ENCODE measurements around the gene GPC6. TPM values are rescaled to one million over a fixed set of nuclear protein-coding genes. Genes with fewer than 3 reads are reported as not detected.

The GPC6 gene
- total and polyA plus RNA-seq, 2 donors (not counting 3 experiments of a cell fraction or from before 2014, with no cell fraction given), result 0.01 TPM; not detected in 1

DNA sequence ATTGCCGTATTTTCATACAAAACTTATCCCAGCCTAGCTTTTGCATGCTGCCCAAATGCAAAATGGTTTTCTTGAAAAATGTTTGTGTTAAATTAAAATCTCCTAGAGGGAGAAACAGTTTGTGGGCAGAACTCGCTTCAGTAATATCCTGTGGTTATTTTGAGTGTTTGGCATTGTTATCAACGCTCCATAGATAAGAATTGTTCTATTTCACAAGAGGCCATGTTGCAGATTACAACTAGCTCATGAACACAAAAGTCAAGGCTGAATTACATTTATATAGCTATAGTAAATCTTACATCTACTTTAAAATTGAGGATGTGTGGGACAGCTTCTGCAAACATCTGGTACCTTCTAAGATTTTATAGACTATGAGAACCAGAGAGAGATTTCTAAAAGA is 805.0 kb downstream of the GPC6 start:
- no peak for DNase-seq (ENCODE audit: low read depth, low spot score)
- Histone ChIP-seq H3K4me3 (replicated peaks in 1 of 3; ENCODE audit: insufficient read depth in 1 of 3, low read depth in 1 of 3, low read length in 3 of 3) (no peak overlapping the region), H3K9me3 (replicated peaks; ENCODE audit: control insufficient read depth, insufficient read depth, low read length) (no peaks in the 10 kb centered on the region), H3K79me2 (ENCODE audit: control insufficient read depth, insufficient read depth, low read length) (no peaks in the 10 kb centered on the region), H3K27me3 (ENCODE audit: control insufficient read depth in 2 of 2, insufficient read depth in 2 of 2, low read length in 2 of 2) (no peaks in the 10 kb centered on the region), H2AFZ (ENCODE audit: low read depth, low read length) (no peak overlapping the region), H3K9ac (replicated peaks; ENCODE audit: extremely low read depth, insufficient read depth, low read length) (no peak overlapping the region), H3K27ac (ENCODE audit: insufficient read depth, low read depth, low read length) (no peak overlapping the region), H3K4me2 (ENCODE audit: insufficient read depth, low read length) (no peak overlapping the region), H3K4me1 (ENCODE audit: control insufficient read depth, extremely low read depth, insufficient read depth, low read length) (no peaks in the 10 kb centered on the region), H4K20me1 (replicated peaks; ENCODE audit: control insufficient read depth, extremely low read depth, insufficient read depth, low read length) (no peaks in the 10 kb centered on the region), H3K36me3 (ENCODE audit: control insufficient read depth in 2 of 2, extremely low read depth in 1 of 2, insufficient read depth in 2 of 2, low read length in 2 of 2) (no peaks in the 10 kb centered on the region), H3K9me1 (replicated peaks; ENCODE audit: control insufficient read depth, extremely low read depth, insufficient read depth, low read length) (no peaks in the 10 kb centered on the region)
- FAIRE-seq, result no peak
- BruUV-seq (replicated peaks), result no TSS peak
- intact Hi-C loops (cut with micrococcal nuclease), result no loop called here
- TF ChIP-seq FOS (IDR thresholded peaks at IDR 0.05; ENCODE audit: borderline replicate concordance, insufficient read depth, low read length) (no peak), POLR2A (IDR thresholded peaks at IDR 0.05; ENCODE audit: low read depth, low read length) (no peak), MYC (IDR thresholded peaks at IDR 0.05; ENCODE audit: low read depth, low read length) (no peak), GATA2 (IDR thresholded peaks at IDR 0.05; ENCODE audit: insufficient read depth, insufficient read length, low read depth, low read length) (no peak)
- CTCF ChIA-PET, result no interaction called here
- dilution Hi-C loops (cut with MboI; ENCODE audit: extremely low pct_ligation_motif_present, low sequenced_read_pairs), result no loop called here
- POLR2A ChIA-PET, result no interaction called here

DNA sequence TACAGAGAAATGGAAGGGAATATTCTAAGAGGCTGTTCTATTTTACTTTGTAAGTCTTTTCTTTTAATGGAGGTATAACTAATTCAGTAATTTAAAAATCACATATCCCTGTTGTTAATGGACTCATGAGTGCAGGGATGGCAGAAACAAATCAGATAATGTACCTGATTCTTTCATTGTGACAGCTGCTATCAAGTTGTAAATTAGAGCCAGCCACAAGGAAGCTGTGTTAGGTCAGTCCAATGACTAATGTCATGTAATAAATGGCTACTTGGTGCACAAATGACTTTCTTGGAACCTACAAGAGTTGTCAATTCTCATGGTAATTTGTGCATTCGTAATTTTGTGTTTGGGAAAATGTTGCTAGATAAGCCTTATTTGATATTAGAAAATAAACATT is 806.5 kb downstream of the GPC6 start:
- TF ChIP-seq POLR2AphosphoS5 (IDR thresholded peaks at IDR 0.05; ENCODE audit: insufficient read depth, low read depth, low read length) (no peak), FOS (IDR thresholded peaks at IDR 0.05; ENCODE audit: borderline replicate concordance, insufficient read depth, low read length) (no peak), EZH2 (IDR thresholded peaks at IDR 0.05; ENCODE audit: borderline replicate concordance, low read depth, low read length, severe bottlenecking) (no peak), POLR2A (IDR thresholded peaks at IDR 0.05; ENCODE audit: low read depth, low read length) (no peak), GATA2 (IDR thresholded peaks at IDR 0.05; ENCODE audit: insufficient read depth, insufficient read length, low read depth, low read length) (no peak), JUN (IDR thresholded peaks at IDR 0.05; ENCODE audit: borderline replicate concordance, insufficient read depth, insufficient read length, low read depth) (no peak), MYC (IDR thresholded peaks at IDR 0.05; ENCODE audit: low read depth, low read length) (no peak)
- TF ChIP-seq, protein P1, sequence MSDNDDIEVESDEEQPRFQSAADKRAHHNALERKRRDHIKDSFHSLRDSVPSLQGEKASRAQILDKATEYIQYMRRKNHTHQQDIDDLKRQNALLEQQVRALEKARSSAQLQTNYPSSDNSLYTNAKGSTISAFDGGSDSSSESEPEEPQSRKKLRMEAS (IDR thresholded peaks at IDR 0.05; ENCODE audit: insufficient read depth, insufficient read length), result no peak
- TF ChIP-seq, protein P2, sequence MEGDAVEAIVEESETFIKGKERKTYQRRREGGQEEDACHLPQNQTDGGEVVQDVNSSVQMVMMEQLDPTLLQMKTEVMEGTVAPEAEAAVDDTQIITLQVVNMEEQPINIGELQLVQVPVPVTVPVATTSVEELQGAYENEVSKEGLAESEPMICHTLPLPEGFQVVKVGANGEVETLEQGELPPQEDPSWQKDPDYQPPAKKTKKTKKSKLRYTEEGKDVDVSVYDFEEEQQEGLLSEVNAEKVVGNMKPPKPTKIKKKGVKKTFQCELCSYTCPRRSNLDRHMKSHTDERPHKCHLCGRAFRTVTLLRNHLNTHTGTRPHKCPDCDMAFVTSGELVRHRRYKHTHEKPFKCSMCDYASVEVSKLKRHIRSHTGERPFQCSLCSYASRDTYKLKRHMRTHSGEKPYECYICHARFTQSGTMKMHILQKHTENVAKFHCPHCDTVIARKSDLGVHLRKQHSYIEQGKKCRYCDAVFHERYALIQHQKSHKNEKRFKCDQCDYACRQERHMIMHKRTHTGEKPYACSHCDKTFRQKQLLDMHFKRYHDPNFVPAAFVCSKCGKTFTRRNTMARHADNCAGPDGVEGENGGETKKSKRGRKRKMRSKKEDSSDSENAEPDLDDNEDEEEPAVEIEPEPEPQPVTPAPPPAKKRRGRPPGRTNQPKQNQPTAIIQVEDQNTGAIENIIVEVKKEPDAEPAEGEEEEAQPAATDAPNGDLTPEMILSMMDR (IDR thresholded peaks at IDR 0.05; ENCODE audit: extremely low read depth in 1 of 2, insufficient read depth in 1 of 2, low read depth in 1 of 2, low read length in 2 of 2), result no peak
- Histone ChIP-seq H4K20me1 (replicated peaks; ENCODE audit: control insufficient read depth, extremely low read depth, insufficient read depth, low read length) (no peaks in the 10 kb centered on the region), H3K4me2 (ENCODE audit: insufficient read depth, low read length) (no peak overlapping the region), H3K36me3 (ENCODE audit: control insufficient read depth in 2 of 2, extremely low read depth in 1 of 2, insufficient read depth in 2 of 2, low read length in 2 of 2) (no peaks in the 10 kb centered on the region), H3K9me1 (replicated peaks; ENCODE audit: control insufficient read depth, extremely low read depth, insufficient read depth, low read length) (no peaks in the 10 kb centered on the region), H3K27me3 (ENCODE audit: control insufficient read depth in 2 of 2, insufficient read depth in 2 of 2, low read length in 2 of 2) (no peaks in the 10 kb centered on the region), H3K4me3 (replicated peaks in 1 of 3; ENCODE audit: insufficient read depth in 1 of 3, low read depth in 1 of 3, low read length in 3 of 3) (no peak overlapping the region), H3K27ac (ENCODE audit: insufficient read depth, low read depth, low read length) (no peak overlapping the region), H3K9ac (replicated peaks; ENCODE audit: extremely low read depth, insufficient read depth, low read length) (no peak overlapping the region), H3K4me1 (ENCODE audit: control insufficient read depth, extremely low read depth, insufficient read depth, low read length) (no peaks in the 10 kb centered on the region), H2AFZ (ENCODE audit: low read depth, low read length) (no peak overlapping the region), H3K79me2 (ENCODE audit: control insufficient read depth, insufficient read depth, low read length) (no peaks in the 10 kb centered on the region), H3K9me3 (replicated peaks; ENCODE audit: control insufficient read depth, insufficient read depth, low read length) (no peaks in the 10 kb centered on the region)
- DNase-seq (ENCODE audit: low read depth, low spot score) (no peak), FAIRE-seq (no peak)
- dilution Hi-C loops (cut with MboI; ENCODE audit: extremely low pct_ligation_motif_present, low sequenced_read_pairs), result no loop called here
- no TSS peak for BruUV-seq (replicated peaks)
- ChIA-PET CTCF (no interaction called here), POLR2A (no interaction called here)
- intact Hi-C loops (cut with micrococcal nuclease), result no loop called here

All from endothelial cell of umbilical vein (primary cell).